ENCODE data around the gene DLX3.
A peak's percentile ranks its signal among the peaks of the same experiment; 100 is the strongest.

DLX3 gene

DNA sequence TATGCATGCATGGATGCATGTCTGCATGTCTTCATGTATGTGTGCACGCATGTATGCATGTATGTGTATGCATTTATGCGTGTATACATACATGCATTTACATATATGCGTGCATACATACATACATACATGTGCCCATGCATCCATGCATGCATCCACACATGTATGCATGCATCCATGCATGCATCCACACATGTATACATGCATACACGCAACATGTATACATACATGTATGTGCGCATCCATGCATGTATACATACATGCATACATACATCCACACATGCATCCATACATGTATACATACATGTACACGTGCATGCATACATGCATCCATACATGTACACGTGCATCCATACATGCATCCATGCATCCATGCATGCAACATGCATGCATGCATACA lies 29.8 kb upstream of the DLX3 start:
- DNase-seq (ENCODE audit: low spot score), result no peak
- FAIRE-seq, result no peak

DNA sequence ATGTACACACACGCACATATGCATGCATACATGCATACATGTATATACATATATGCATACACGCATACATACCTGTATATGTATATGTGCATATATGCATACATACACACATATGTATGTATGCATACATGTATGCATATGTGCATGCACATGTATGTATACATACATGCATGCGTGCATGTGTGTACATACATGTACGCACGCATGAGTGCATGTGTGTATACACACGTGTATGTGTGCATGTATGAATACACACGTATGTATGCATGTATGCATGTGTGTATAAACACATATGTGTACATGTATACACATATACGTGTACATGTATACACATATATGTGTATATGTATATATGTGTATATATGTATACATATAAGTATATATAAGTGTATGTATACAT lies 28.5 kb upstream of the DLX3 start:
- FAIRE-seq (no peak), DNase-seq (ENCODE audit: low spot score) (no peak)

DNA sequence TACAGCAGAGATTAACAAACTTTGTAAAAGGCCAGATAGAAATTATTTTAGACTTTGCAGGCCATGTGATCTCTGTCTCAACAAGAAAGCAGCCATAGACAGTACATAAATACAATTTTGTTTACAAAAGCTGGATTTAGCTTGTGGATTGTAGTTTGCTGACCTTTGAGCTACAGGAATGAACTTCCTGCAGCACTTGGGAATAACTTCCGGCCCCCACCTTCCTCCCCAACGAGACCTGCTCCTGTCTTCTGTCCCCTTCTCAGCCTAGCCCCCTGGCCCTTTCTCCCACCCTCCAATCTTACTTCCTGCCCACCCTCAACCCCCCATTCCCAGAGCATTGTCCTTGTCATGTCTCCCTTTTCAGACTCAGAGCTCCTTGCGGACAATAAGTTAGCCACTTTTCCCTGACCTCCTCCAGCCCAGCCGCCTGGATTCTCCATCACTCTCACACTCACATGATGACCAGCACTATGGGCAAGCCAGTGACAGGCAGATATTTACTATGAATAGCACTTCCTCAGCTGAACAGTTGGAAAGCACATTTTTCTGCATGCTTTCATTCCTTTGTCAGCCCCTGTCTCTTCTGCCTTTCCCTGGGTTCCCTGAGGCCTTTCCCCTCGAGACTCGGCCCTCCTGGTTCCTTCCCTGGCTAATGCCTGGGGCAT lies 27.6 kb upstream of the DLX3 start:
- DNase-seq (ENCODE audit: low spot score) (no peak), FAIRE-seq (no peak)

- DNase-seq (ENCODE audit: low spot score) (no peak), FAIRE-seq (no peak)
These were observed 26.8 kb upstream of the DLX3 start for GRCh38 chr17:50021681-50022370.

DNA sequence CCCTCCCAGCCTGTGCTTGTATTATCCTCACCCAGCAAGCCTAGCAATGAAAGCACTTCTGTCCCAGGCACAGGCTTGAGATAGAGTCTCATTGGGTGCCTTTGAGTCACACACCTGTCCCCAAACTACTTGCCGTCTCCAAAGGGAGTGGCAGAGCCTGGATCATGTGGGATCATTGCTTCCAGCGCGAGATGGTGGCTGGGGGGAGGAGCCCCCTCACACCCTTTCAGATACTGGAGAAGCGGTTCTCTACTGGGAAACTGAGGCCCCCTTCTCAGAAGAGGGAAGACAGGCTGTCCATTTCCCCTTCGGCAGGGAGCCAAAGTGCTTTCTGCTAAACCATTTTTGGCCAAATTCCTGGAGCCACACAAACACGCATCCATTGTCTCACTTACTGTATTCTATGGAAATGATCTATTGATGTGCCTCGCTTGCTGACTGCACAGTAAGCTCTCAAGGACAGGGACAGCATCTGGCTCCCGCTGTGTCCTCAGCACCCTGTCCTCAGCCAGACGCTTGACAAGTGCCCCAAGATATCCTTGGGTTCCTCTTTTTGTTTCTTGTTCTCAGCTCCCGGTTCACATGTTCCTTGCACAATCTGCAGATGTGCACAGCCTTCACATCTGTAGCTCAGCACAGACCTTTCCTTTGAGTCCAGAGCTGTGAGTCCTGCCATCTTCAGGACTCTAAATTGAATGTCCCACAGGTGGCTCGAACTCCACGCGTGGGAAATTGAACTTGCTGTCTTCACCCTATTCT lies 26.0 kb upstream of the DLX3 start:
- no peak for FAIRE-seq

DNA sequence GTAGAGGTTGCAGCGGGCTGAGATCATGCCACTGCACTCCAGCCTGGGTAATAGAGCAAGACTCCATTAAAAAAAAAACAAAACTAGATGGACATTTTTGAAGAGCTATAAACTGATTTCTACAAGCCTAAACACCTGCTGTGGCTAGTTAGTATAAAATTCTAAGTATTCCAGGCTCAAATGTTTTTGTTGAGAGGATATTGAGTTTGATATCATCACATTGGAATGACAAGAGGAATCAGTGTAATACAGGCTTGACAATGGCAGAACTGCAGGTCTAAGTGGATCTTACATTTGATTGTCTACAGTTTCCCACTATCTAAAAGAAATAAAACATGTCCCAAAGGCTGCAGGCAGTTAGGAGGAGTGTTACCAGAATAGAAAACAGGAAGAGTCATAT lies 23.9 kb upstream of the DLX3 start:
- no peak for DNase-seq (ENCODE audit: low spot score)

More for the DNA sequence above, 26.0 kb upstream of the DLX3 start:
- no peak for DNase-seq (ENCODE audit: low spot score)

DNA sequence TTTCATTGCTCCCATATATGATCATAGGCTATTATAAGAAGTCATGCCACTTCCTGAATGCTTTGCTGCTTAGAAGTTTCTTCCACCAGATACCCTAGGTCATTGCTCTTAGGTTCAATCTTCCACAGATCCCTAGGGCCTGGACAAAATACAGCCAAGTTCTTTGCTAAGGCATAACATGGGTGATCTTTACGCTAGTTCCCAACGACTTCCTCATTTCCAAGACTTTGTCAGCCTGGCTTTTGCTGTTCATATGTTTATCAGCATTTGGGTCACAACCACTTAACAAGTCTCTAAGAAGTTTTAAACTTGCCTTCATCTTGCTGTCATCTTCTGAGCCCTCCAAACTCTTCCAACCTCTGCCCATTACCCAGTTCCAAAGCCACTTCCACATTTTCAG lies 20.1 kb upstream of the DLX3 start:
- FAIRE-seq, result no peak
- DNase-seq (ENCODE audit: low spot score), result no peak

More for the DNA sequence above, 23.9 kb upstream of the DLX3 start:
- no peak for FAIRE-seq

DNA sequence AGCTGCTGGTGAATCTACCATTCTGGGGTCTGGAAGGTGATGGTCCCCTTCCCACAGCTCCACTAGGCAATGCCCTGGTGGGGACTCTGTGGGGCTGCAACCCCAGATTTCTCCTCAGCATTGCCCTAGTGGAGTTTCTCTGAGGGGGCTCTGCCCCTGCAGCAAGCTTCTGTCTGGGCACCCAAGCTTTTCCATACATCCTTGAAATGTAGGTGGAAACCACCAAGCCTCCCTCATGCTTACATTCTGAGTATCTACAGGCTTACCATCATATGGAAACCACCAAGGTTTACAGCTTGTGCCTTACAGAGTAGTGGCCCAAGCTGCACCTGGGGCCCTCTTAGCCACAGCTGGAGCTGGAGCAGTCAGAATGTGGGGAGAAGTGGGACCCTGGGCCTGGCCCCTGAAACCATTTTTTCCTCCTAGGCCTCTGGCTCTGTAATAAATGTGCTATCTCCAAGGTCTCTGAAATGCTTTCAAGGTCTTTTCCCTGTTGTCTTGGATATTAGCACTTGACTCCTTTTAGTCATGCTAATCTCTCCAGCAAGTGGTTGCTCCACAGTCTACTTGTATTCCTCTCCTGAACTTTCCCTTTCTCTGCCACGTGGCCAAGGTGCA lies 19.6 kb upstream of the DLX3 start:
- FAIRE-seq, result no peak
- DNase-seq (ENCODE audit: low spot score), result no peak

- FAIRE-seq, result no peak
These were observed 18.1 kb upstream of the DLX3 start for GRCh38 chr17:50013079-50013478.

DNA sequence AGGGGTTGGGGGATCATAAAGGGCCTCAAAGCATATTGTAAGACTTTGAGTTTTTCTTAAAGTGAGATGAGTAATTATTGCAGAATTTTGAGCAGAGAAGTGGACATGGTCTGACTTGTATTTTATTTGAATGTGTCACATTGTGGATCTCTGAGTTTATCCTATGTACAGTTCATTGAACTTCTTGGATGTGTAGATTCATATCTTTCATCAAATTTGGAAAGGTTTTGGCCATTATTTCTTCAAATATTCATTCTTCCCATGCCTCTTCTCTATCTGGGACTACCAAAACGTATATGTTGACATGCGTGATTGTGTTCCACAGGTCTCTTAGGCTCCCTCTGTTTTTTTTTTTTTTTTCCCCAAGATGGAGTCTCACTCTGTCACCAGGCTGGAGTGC lies 14.3 kb upstream of the DLX3 start:
- no peak for FAIRE-seq
- no peak for DNase-seq (ENCODE audit: low spot score)

More at GRCh38 chr17:50013079-50013478, 18.1 kb upstream of the DLX3 start:
- DNase-seq (ENCODE audit: low spot score), result no peak

DNA sequence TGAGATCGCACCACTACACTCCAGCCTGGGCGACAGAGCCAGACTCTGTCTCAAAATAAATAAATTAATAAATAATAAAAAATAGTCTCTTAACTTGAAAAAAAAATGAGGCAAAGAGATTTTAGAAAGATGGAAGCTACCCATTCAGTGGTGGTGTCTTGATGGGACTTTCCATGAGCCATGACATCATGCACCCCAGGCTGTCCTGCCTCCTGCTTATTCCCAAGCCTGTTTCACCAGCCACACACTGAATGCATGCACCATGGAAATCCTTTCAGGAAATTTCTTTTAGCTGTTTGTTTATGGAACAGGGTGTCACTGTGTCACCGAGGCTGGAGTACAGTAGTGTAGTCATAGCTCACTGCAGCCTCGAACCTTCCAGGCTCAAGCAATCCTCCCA lies 8.9 kb upstream of the DLX3 start:
- FAIRE-seq, result no peak
- no peak for DNase-seq (ENCODE audit: low spot score)

DNA sequence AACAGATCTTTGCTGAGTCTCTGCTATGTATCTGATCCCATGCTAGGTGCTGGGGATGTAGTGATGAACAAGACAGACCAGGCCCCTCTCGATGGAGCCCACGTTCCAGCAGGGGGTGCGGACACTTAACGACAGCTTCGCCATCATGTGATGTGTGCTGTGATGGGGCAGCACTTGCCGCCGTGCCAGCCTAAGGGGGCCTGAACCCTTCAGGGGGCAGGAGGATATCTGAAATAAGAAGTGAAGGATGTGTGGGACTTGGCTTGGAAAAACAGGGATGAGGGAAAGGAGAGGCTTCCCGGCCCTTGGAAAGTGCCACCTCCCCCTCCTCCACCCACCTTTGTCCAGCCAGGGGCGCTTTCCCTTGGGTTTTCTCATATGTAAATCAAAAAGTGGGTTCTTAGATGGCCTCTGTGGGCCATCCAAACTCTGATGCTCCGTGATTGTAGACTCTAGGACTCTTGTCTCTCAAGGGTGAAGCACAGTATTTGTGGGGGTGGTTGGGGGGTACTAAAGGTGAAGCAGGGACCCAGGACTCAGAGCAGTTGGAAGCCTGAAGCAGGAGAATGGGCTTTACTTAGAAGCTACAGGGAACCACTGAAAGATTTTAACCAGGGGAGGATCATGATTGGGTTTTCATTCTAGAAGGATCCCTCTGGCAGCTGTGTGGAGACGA lies 4.0 kb upstream of the DLX3 start:
- DNase-seq (ENCODE audit: low spot score) (no peak), FAIRE-seq (no peak)

DNA sequence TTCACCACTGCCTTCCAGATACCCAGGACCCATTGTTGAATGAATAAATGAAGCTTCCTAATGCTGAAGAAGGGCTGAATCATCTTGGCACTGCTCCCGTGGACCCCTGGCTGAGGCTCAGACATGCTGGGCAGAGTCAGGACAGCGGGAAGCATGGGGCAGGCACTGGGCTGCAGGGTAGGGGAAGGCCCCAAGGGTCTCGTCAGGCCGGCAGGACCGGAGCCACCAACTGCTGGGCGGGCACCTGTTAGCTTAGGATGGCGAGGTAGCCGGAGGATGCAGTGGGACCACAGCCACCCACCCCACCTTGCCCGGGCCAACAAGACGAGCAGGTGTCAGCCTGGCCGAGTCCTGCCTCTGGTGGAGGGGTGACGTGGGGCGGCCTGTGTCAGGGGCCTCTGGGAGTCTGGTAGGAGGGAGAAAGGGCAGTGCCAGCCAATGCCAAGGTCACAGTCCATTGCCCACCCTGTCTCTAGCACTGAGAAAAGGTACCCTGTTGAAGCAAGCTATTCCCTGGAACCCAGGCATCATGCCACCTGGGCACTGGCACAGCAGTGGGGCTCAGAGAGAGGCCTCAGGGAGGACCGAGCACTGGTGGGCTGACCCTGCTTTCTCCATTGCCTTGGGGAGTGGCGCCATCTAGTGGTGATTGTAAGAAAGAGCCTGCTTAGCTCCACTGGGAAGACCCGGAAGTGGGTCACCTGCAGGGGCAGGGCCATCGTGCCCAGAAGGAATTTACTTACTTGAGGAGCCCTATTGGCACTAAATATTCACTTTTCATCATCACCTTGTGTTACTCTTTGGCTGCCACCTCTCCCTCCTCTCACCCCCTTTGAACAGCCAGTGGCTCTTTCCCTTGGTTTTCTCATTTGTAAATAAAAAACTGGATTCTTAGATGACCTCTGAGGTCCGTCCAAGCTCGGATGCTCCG lies 3.0 kb upstream of the DLX3 start:
- peak; percentile 75 for DNase-seq (ENCODE audit: low spot score)
- no peak for FAIRE-seq

- DNase-seq (ENCODE audit: low spot score), result no peak
- FAIRE-seq, result no peak
These were observed 2.3 kb upstream of the DLX3 start for GRCh38 chr17:49997301-49997650.

- no peak for DNase-seq (ENCODE audit: low spot score)
- FAIRE-seq, result no peak
These were observed 1.7 kb upstream of the DLX3 start for GRCh38 chr17:49996495-49997300.

DNA sequence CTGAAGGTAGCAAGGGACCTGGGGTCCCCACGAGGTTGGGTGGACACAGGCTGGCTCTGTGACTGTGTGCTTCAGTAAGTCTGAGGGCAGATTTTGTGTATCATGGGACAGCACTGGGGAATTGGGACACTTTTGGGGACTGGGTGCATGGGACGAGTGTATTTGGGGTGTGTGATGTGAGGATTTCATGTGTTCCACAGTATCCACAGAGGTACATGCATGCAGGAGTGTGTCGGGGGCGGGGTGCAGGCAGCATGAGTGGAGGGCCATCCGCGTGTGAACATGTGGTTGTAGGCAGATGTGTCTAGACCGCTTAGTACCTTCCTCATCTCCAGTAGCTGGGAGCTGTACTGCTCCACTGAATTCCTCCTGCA lies 1.1 kb upstream of the DLX3 start:
- no peak for DNase-seq (ENCODE audit: low spot score)
- FAIRE-seq, result no peak

GRCh38 chr17:49994085-49995054 lies 654 bp downstream of the DLX3 start:
- no peak for FAIRE-seq
- no peak for DNase-seq (ENCODE audit: low spot score)

DNA sequence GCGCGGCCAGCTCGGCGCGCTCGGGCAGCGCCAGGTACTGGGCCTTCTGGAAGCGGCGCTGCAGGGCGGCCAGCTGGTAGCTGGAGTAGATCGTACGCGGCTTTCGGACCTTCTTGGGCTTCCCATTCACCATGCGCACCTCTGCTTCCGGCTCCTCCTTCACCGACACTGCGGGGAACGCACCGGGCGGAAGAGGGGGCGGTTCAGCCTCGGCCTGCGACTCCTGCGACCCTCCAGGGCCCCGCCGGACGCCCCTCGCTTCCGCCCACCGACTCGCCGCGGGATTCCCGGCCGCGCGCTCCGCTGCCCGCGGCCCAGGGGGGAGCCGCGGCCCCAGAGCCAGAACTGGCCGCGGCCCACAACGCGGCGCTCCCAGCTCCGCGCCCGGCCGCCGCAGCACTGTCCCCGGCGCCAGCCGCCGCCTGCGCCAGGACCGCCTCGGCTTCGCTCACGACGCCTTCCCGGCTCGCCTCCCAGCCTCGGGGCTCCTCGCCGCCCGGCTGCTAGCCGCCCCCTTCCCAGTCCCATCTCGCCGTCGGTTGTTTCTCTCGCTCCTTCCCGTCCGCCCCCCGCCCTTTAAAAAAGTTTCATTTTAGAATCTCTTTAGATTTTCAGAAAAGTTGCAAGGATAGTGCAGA lies 1.5 kb downstream of the DLX3 start:
- no peak for DNase-seq (ENCODE audit: low spot score)
- no peak for FAIRE-seq

Measured in RCC 7860 (cell line).